GM23248 (cell line): Measurements from ENCODE around the gene B4GALT5.

Experiments
- EZH2 ChIP-seq: fragments of 200-600 bp; sonication (generic); IDR thresholded peaks from 2 replicates; pipeline ENCODE4 v1.6.1; 2018; ENCODE audit warnings: antibody characterized with exemption, mild to moderate bottlenecking; ENCODE audit not compliant: insufficient read depth, poor library complexity, severe bottlenecking
- EZH2phosphoT487 ChIP-seq: fragments of 200-600 bp; sonication (generic); IDR thresholded peaks from 2 replicates; pipeline ENCODE4 v1.6.1; 2018; ENCODE audit warnings: antibody characterized with exemption, moderate library complexity, mild to moderate bottlenecking, low read depth; ENCODE audit not compliant: insufficient read depth

DNA sequence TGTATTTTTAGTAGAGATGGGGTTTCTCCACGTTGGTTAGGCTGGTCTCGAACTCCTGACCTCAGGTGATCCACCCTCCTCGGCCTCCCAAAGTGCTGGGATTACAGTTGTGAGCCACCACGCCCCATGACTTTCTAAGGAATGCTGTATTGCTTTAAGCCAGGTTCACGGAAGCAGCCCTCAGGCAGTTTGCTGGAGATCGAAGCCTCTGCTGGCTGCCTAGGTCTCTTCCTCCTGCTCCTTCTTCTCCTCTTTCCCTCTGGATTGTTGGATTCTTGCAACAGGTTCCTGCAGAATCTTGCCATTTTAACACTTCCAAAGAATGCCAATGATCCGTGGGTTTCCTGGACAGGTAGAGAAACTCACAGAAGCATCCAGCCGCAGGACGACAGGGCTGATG is 29.3 kb upstream of the B4GALT5 start:
- no peak for TF ChIP-seq EZH2
- TF ChIP-seq EZH2phosphoT487 = no peak
